Measurements from ENCODE around the gene KRT14. TPM values are rescaled to one million over a fixed set of nuclear protein-coding genes. Genes with fewer than 3 reads are reported as not detected.

Gene KRT14
- total RNA-seq, 1 experiment from 2014 or later: not detected

Other genes starting within 250 kb of the KRT14 start
- gene KRT33A, start 236.1 kb downstream of the KRT14 start, total RNA-seq (2014; rRNA removed; shearing (Covaris generic)): not detected in 2 replicates
- gene KRT33B, start 217.1 kb downstream of the KRT14 start, total RNA-seq (2014; rRNA removed; shearing (Covaris generic)): not detected in 2 replicates
- 0.12 and 0.21 TPM in 2 replicates for gene KRT34, start 204.6 kb downstream of the KRT14 start, total RNA-seq (2014; rRNA removed; shearing (Covaris generic))
- gene KRT31, start 189.3 kb downstream of the KRT14 start, total RNA-seq (2014; rRNA removed; shearing (Covaris generic)): not detected in 2 replicates
- not detected in 2 replicates for gene KRT37, start 162.3 kb downstream of the KRT14 start, total RNA-seq (2014; rRNA removed; shearing (Covaris generic))
- not detected in 2 replicates for gene KRT38, start 145.9 kb downstream of the KRT14 start, total RNA-seq (2014; rRNA removed; shearing (Covaris generic))
- not detected in 2 replicates for gene KRT32, start 119.5 kb downstream of the KRT14 start, total RNA-seq (2014; rRNA removed; shearing (Covaris generic))
- not detected in 2 replicates for gene KRT35, start 105.7 kb downstream of the KRT14 start, total RNA-seq (2014; rRNA removed; shearing (Covaris generic))
- not detected in 2 replicates for gene KRT36, start 97.0 kb downstream of the KRT14 start, total RNA-seq (2014; rRNA removed; shearing (Covaris generic))
- not detected in 2 replicates for gene KRT13, start 81.3 kb downstream of the KRT14 start, total RNA-seq (2014; rRNA removed; shearing (Covaris generic))
- gene KRT15, start 68.0 kb downstream of the KRT14 start, total RNA-seq (2014; rRNA removed; shearing (Covaris generic)): 0.35 and 1.5 TPM in 2 replicates
- gene KRT19, start 58.6 kb downstream of the KRT14 start, total RNA-seq (2014; rRNA removed; shearing (Covaris generic)): 0.17 TPM in 1 of 2 replicates, not detected in the other
- not detected in 2 replicates for gene KRT9, start 14.8 kb downstream of the KRT14 start, total RNA-seq (2014; rRNA removed; shearing (Covaris generic))
- 2.5 and 3.2 TPM in 2 replicates for gene KRT16, start 25.9 kb upstream of the KRT14 start, total RNA-seq (2014; rRNA removed; shearing (Covaris generic))
- gene KRT17, start 37.7 kb upstream of the KRT14 start, total RNA-seq (2014; rRNA removed; shearing (Covaris generic)): 81.4 and 83.8 TPM in 2 replicates
- gene EIF1, start 102.0 kb upstream of the KRT14 start, total RNA-seq (2014; rRNA removed; shearing (Covaris generic)): 86.6 and 90.0 TPM in 2 replicates
- not detected in 2 replicates for gene GAST, start 125.4 kb upstream of the KRT14 start, total RNA-seq (2014; rRNA removed; shearing (Covaris generic))
- gene HAP1, start 147.7 kb upstream of the KRT14 start, total RNA-seq (2014; rRNA removed; shearing (Covaris generic)): 0.06 TPM in 1 of 2 replicates, not detected in the other
- gene JUP, start 199.8 kb upstream of the KRT14 start, total RNA-seq (2014; rRNA removed; shearing (Covaris generic)): 5.5 and 5.9 TPM in 2 replicates
- gene P3H4, start 225.1 kb upstream of the KRT14 start, total RNA-seq (2014; rRNA removed; shearing (Covaris generic)): 53.6 and 57.5 TPM in 2 replicates
- 90.7 and 91.9 TPM in 2 replicates for gene FKBP10, start 226.1 kb upstream of the KRT14 start, total RNA-seq (2014; rRNA removed; shearing (Covaris generic))
- 86.8 and 88.0 TPM in 2 replicates for gene NT5C3B, start 249.3 kb upstream of the KRT14 start, total RNA-seq (2014; rRNA removed; shearing (Covaris generic))

Data from H4 (cell line).